ENCODE data around the gene LGALS13.

The LGALS13 gene

GRCh38 chr19:39602224-39602623 is at the start of gene LGALS13:
TSS of gene LGALS13 (plus strand) at chr19:39602524. CDS start at chr19:39602569, 45 bp downstream.
- DNase-seq, result peak; percentile 27

GRCh38 chr19:39553082-39553652 is 49.2 kb upstream of the LGALS13 start:
- DNase-seq, result no peak

- DNase-seq, result no peak
Observed at GRCh38 chr19:39554701-39555311, 47.5 kb upstream of the LGALS13 start.

GRCh38 chr19:39555883-39556282 is 46.4 kb upstream of the LGALS13 start:
- DNase-seq, result no peak

GRCh38 chr19:39557811-39558623 is 44.3 kb upstream of the LGALS13 start:
- peak; percentile 61 for DNase-seq

- peak; percentile 34 for DNase-seq
Observed at GRCh38 chr19:39558624-39559117, 43.7 kb upstream of the LGALS13 start.

GRCh38 chr19:39563408-39563807 is 38.9 kb upstream of the LGALS13 start:
- peak; percentile 94 for DNase-seq

- DNase-seq, result no peak
Observed at GRCh38 chr19:39566064-39566463, 36.3 kb upstream of the LGALS13 start.

GRCh38 chr19:39568604-39569003 is 33.7 kb upstream of the LGALS13 start:
- no peak for DNase-seq

GRCh38 chr19:39582442-39582841 is 19.9 kb upstream of the LGALS13 start:
- DNase-seq, result no peak

- no peak for DNase-seq
Observed at GRCh38 chr19:39582891-39583625, 19.3 kb upstream of the LGALS13 start.

- no peak for DNase-seq
Observed at GRCh38 chr19:39587496-39587895, 14.8 kb upstream of the LGALS13 start.

GRCh38 chr19:39588066-39588465 is 14.3 kb upstream of the LGALS13 start:
- no peak for DNase-seq

- DNase-seq, result no peak
Observed at GRCh38 chr19:39590265-39590664, 12.1 kb upstream of the LGALS13 start.

GRCh38 chr19:39592381-39592780 is 9.9 kb upstream of the LGALS13 start:
- DNase-seq, result no peak

GRCh38 chr19:39595950-39596349 is 6.4 kb upstream of the LGALS13 start:
- no peak for DNase-seq

GRCh38 chr19:39596911-39597310 is 5.4 kb upstream of the LGALS13 start:
- DNase-seq, result no peak

- DNase-seq, result no peak
Observed at GRCh38 chr19:39599116-39599515, 3.2 kb upstream of the LGALS13 start.

GRCh38 chr19:39603825-39604224 is 1.5 kb downstream of the LGALS13 start:
- no peak for DNase-seq

- DNase-seq, result no peak
Observed at GRCh38 chr19:39607021-39607420, 4.7 kb downstream of the LGALS13 start.

- DNase-seq, result no peak
Observed at GRCh38 chr19:39607561-39607960, 5.2 kb downstream of the LGALS13 start.

- DNase-seq, result no peak
Observed at GRCh38 chr19:39613597-39613996, 11.3 kb downstream of the LGALS13 start.

GRCh38 chr19:39617745-39618144 is 15.4 kb downstream of the LGALS13 start:
- DNase-seq, result no peak
